Colon (tissue), 2 donors: Measurements from ENCODE around the gene FOS.

Experiments
- FAIRE-seq: peaks from 2 replicates; lab custom pipeline; 2012; peaks lifted over from hg19 to GRCh38; lab: Jason Lieb, UNC
- donor health status: control.
- donor health status: control.

Gene FOS

GRCh38 chr14:75319021-75319420 is 40.4 kb downstream of the FOS start:
- FAIRE-seq: no peak

DNA sequence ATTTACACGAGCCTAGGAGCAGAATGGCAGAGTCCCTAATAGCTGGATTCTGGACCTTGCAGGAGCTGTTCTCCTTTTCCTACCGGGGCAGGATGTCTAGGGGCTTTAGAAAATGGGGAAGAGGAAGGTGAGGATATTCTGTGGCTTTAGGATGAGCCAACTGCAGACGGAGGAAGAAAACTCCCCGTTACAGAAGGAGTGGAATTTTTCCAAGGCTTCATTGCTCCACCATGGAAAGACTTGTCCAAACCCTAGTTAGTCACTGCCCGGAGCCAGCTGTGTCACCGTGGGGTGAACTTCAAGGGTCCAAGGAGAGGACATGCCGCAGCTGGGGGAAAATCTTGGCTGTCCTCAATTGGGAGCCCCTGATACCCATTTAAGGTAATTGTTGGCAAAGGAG is 41.6 kb downstream of the FOS start:
- FAIRE-seq: no peak

GRCh38 chr14:75322746-75323145 is 44.1 kb downstream of the FOS start:
- FAIRE-seq: no peak

DNA sequence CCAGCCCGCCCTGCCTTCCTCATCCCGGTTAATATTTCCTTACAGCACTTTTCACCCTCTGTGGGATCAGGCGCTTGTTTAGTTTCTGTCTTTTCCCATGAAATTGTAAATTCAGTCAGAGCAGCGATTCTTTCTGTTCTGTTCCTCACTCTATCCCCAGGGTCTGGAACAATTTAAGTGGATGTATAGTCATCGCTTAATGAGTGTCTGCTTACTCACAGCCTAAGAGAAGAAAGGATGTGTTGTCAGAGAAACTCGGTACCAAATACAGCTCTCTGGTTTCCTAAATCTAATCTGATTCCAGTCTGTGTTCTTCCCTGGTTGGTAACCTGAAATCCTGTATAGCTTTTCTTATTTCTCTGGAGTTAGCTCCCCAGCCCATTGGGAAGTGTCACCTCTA is 44.9 kb downstream of the FOS start:
- FAIRE-seq: no peak

GRCh38 chr14:75328558-75329155 is 50.0 kb downstream of the FOS start:
- no peak for FAIRE-seq

DNA sequence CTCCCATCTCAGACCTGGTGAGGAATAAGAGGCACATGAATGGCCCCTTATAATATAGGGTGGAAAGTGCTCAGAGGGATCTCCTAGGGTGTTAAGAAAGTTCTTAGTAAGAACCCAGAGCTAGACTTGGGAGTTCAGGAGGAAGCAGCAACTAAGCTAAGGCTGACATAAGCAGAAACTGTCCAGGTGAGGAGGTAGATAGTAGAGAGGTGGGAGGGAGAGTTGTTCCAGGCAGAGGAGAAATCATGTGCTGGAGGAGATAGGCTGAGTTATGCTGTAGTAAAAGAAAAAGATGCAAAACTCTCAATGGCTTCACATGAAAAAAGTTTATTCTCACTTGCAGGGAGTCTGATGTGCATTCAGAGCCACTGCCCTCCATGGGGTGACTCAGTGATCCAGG is 50.7 kb downstream of the FOS start:
- FAIRE-seq: no peak

GRCh38 chr14:75331471-75331870 is 52.8 kb downstream of the FOS start:
- no peak for FAIRE-seq
